HG03196 (cell line): ENCODE data around the gene P2RY2.

ENCODE experiments used
- ATAC-seq: cut with Tn5 transposase; IDR thresholded peaks from one replicate; pipeline ENCODE4 v1.9.1; 2021; ENCODE audit not compliant: unreplicated experiment

Gene P2RY2

GRCh38 chr11:73218106-73218829, at the start of gene P2RY2:
P2RY2 (plus strand) TSS chr11:73218281; CDS start chr11:73234160, 15,879 bp downstream.
- no peak for ATAC-seq

- no peak for ATAC-seq
Observed at GRCh38 chr11:73168925-73169579, 49.0 kb upstream of the P2RY2 start.

GRCh38 chr11:73170140-73170539, 47.9 kb upstream of the P2RY2 start:
- no peak for ATAC-seq

- ATAC-seq, result no peak
Observed at GRCh38 chr11:73171436-73172161, 46.5 kb upstream of the P2RY2 start.

GRCh38 chr11:73172992-73173656, 45.0 kb upstream of the P2RY2 start:
- ATAC-seq, result no peak

GRCh38 chr11:73173755-73174494, 44.2 kb upstream of the P2RY2 start:
- no peak for ATAC-seq

GRCh38 chr11:73174495-73174791, 43.6 kb upstream of the P2RY2 start:
- no peak for ATAC-seq

- no peak for ATAC-seq
Observed at GRCh38 chr11:73175551-73176144, 42.4 kb upstream of the P2RY2 start.

GRCh38 chr11:73176145-73176873, 41.8 kb upstream of the P2RY2 start:
- no peak for ATAC-seq

GRCh38 chr11:73176874-73177155, 41.3 kb upstream of the P2RY2 start:
- ATAC-seq, result no peak

- no peak for ATAC-seq
Observed at GRCh38 chr11:73177380-73177777, 40.7 kb upstream of the P2RY2 start.

GRCh38 chr11:73177778-73178539, 40.1 kb upstream of the P2RY2 start:
- no peak for ATAC-seq

- no peak for ATAC-seq
Observed at GRCh38 chr11:73178681-73179080, 39.4 kb upstream of the P2RY2 start.

GRCh38 chr11:73182824-73183321, 35.2 kb upstream of the P2RY2 start:
- ATAC-seq, result no peak

GRCh38 chr11:73184953-73185671, 33.0 kb upstream of the P2RY2 start:
- no peak for ATAC-seq

GRCh38 chr11:73185680-73186293, 32.3 kb upstream of the P2RY2 start:
- ATAC-seq, result no peak

- ATAC-seq, result no peak
Observed at GRCh38 chr11:73186294-73186850, 31.7 kb upstream of the P2RY2 start.

- no peak for ATAC-seq
Observed at GRCh38 chr11:73186886-73187285, 31.2 kb upstream of the P2RY2 start.
